Measurements from ENCODE around the gene GSK3A. TPM values are rescaled to one million over a fixed set of nuclear protein-coding genes. Genes with fewer than 3 reads are reported as not detected.

The GSK3A gene
- total RNA-seq, 1 experiment from 2014 or later, result 50.8 TPM

DNA sequence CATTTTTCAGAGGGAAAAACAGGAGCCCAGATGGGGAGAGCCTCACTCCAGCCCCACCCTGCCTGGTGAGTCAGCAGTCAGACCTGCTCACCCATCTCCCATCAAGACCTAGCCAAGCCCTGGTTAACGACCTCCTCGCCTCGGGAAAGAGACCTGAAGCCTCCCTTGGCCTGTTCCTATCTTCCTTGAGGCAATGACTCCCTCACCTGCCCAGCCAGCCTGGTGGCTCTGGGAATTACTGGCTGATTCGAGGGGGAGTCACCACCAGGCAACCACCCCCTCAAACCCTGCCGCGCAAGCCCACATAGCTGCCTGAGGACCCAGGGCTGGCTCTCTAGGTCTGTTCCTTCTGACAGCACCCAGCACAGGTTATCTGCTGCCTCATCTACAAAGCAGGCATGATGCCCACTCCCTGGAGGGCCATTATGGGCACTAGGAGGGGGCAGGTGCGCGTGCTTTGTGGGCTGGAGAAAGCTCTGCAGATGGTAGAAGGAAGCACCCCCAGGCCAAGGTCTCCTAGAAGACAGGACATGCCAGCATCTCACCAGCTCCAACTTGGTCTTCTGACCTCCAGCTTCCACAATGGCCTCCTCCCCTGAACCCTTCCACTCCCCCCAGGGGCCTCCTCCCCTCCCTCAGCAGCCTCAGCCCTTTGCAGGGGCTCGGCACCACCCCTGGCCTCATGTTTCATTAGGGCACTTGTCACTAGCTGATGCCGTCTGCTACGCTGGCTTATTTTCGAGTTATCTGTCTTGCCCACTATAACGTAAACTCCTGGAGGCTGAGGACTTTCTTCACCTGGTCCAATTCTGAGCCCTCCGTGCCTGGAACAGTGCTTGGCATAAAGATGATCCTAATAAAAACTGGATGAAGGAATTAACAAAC is 35.3 kb downstream of the GSK3A start:
- no peak for ATAC-seq

More for the DNA sequence above, 35.3 kb downstream of the GSK3A start:
- H3K27ac Mint-ChIP-seq, result no peak overlapping the region
- H3K27me3 Mint-ChIP-seq (ENCODE audit: low read depth), result no peaks in the 10 kb centered on the region
- ChIA-PET POLR2A (no interaction called here), CTCF (interaction anchor here (0.6 kb wide), 1 partner anchor 36 kb away, joined by 6 read pairs; no protein-coding TSS in a partner anchor)
- H3K36me3 Mint-ChIP-seq, result peaks cover 64% of the 10 kb centered on the region
- H3K4me1 Mint-ChIP-seq, result peaks cover 16% of the 10 kb centered on the region
- no peaks in the 10 kb centered on the region for H3K9me3 Mint-ChIP-seq
- TF ChIP-seq JAZF1 (CRISPR knock-in tag; IDR thresholded peaks at IDR 0.05) (no peak), ZNF396 (CRISPR knock-in tag; IDR thresholded peaks at IDR 0.05; ENCODE audit: borderline replicate concordance) (no peak), USF2 (CRISPR knock-in tag; IDR thresholded peaks at IDR 0.05) (no peak), ATF6 (CRISPR knock-in tag; IDR thresholded peaks at IDR 0.05) (no peak), TEAD1 (CRISPR knock-in tag; IDR thresholded peaks at IDR 0.05) (no peak), EMX1 (CRISPR knock-in tag; IDR thresholded peaks at IDR 0.05) (no peak), NR3C1 (CRISPR knock-in tag; conservative IDR thresholded peaks at IDR 0.05; ENCODE audit: low read depth) (no peak), ZBTB21 (CRISPR knock-in tag; IDR thresholded peaks at IDR 0.05; ENCODE audit: borderline replicate concordance) (no peak), E2F1 (CRISPR knock-in tag; IDR thresholded peaks at IDR 0.05) (no peak), KAT7 (CRISPR knock-in tag; IDR thresholded peaks at IDR 0.05; ENCODE audit: borderline replicate concordance) (no peak)
- TF ChIP-seq, protein P1, sequence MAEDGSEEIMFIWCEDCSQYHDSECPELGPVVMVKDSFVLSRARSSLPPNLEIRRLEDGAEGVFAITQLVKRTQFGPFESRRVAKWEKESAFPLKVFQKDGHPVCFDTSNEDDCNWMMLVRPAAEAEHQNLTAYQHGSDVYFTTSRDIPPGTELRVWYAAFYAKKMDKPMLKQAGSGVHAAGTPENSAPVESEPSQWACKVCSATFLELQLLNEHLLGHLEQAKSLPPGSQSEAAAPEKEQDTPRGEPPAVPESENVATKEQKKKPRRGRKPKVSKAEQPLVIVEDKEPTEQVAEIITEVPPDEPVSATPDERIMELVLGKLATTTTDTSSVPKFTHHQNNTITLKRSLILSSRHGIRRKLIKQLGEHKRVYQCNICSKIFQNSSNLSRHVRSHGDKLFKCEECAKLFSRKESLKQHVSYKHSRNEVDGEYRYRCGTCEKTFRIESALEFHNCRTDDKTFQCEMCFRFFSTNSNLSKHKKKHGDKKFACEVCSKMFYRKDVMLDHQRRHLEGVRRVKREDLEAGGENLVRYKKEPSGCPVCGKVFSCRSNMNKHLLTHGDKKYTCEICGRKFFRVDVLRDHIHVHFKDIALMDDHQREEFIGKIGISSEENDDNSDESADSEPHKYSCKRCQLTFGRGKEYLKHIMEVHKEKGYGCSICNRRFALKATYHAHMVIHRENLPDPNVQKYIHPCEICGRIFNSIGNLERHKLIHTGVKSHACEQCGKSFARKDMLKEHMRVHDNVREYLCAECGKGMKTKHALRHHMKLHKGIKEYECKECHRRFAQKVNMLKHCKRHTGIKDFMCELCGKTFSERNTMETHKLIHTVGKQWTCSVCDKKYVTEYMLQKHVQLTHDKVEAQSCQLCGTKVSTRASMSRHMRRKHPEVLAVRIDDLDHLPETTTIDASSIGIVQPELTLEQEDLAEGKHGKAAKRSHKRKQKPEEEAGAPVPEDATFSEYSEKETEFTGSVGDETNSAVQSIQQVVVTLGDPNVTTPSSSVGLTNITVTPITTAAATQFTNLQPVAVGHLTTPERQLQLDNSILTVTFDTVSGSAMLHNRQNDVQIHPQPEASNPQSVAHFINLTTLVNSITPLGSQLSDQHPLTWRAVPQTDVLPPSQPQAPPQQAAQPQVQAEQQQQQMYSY (CRISPR knock-in tag; IDR thresholded peaks at IDR 0.05), result no peak
- TF ChIP-seq, protein P2, sequence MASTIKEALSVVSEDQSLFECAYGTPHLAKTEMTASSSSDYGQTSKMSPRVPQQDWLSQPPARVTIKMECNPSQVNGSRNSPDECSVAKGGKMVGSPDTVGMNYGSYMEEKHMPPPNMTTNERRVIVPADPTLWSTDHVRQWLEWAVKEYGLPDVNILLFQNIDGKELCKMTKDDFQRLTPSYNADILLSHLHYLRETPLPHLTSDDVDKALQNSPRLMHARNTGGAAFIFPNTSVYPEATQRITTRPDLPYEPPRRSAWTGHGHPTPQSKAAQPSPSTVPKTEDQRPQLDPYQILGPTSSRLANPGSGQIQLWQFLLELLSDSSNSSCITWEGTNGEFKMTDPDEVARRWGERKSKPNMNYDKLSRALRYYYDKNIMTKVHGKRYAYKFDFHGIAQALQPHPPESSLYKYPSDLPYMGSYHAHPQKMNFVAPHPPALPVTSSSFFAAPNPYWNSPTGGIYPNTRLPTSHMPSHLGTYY (CRISPR knock-in tag; IDR thresholded peaks at IDR 0.05), result no peak
- no peak for DNase-seq (ENCODE audit: low spot score)
- H3K4me3 Mint-ChIP-seq, result no peak overlapping the region

All from WTC11 (cell line).